ENCODE results near the gene HEATR3.

HEATR3 gene

DNA sequence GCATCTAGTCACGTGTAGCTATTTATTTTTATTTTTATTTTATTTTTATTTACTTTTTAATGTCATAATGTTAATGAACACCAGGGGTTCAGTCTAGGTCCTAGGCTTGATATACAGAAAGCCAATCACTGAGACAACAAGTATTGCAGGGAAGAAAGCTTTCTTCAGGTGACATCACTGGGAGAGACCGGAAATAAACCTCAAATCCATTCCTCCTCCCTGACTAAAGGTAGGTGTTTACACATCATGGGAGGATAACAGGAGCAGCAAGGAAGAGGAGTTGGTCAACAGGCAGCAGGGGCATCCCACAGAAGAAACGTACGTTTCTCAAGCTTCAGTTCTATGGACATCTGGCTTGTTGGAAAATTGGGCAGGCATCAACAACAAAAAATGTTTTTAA, 9.5 kb upstream of the HEATR3 start:
- no peak for DNase-seq (ENCODE audit: extremely low read depth, low read depth)
- TF ChIP-seq, protein P1, sequence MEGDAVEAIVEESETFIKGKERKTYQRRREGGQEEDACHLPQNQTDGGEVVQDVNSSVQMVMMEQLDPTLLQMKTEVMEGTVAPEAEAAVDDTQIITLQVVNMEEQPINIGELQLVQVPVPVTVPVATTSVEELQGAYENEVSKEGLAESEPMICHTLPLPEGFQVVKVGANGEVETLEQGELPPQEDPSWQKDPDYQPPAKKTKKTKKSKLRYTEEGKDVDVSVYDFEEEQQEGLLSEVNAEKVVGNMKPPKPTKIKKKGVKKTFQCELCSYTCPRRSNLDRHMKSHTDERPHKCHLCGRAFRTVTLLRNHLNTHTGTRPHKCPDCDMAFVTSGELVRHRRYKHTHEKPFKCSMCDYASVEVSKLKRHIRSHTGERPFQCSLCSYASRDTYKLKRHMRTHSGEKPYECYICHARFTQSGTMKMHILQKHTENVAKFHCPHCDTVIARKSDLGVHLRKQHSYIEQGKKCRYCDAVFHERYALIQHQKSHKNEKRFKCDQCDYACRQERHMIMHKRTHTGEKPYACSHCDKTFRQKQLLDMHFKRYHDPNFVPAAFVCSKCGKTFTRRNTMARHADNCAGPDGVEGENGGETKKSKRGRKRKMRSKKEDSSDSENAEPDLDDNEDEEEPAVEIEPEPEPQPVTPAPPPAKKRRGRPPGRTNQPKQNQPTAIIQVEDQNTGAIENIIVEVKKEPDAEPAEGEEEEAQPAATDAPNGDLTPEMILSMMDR (IDR thresholded peaks at IDR 0.05; ENCODE audit: low read depth, low read length), result no peak

DNA sequence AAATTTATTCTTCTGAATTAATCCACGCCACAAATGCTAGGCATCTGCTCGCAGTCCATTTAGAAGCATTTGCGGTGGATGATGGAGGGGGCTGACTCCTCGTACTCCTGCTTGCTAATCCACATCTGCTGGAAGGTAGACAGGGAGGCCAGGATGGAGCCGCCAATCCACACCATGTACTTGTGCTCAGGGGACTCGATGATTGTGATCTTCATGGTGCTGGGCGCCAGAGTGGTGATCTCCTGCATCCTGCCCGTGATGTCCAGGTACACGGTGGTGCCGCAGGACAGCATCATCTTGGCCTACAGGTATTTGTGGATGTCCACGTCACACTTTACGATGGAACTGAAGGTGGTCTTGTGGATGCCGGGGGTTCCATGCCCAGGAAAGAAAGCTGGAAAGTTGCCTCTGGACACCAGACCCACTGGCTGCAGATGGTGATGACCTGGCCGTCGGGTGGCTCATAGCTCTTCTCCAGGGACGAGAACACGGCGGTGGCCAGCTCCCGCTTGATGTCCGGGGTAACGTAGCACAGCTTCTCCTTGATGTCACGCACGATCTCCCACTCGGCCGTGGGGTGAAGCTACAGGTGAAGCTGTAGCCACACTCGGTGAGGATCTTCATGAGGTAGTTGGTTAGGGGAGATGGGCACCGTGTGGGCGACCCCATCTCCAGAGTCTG, 7.5 kb upstream of the HEATR3 start:
- TF ChIP-seq, protein P1 (IDR thresholded peaks at IDR 0.05; ENCODE audit: low read depth, low read length), result no peak
- DNase-seq (ENCODE audit: extremely low read depth, low read depth), result no peak

DNA sequence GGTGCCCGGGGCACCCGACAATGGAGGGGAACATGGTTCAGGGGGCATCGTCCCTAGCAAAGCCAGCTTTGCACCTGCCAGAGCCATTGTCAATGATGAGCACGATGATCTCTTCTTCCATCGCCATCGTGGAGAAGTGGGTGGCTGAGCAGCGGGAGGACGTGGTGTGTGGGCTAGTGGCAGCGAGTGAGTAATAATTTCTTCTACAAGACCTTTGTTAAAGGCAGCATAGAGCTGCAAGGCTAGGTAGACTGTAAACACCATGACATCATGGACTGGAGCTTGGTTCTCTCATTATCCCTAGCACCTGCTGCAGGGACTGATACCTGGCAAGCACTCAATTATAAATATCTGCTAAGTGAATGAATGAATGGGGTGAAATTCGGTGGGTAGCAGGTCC, 6.7 kb upstream of the HEATR3 start:
- TF ChIP-seq, protein P1 (IDR thresholded peaks at IDR 0.05; ENCODE audit: low read depth, low read length), result no peak

DNA sequence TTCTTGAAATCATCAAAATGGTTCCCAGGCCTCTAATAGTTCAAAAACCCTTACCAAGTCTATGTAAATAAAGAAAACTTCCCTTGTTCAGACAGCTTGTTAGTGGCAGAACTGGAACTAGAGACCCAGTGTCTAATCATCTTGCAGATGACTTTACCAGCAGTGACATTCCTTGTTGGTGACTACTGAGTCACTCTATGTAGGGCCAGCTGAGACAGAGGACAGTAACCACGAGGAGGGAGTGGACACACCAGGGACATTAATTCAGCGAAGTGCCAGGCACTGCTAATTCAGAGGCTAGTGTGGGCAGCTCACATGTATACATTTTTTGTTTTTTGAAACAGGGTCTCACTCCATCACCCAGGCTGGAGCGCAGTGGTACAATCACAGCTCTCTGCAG, 6.1 kb upstream of the HEATR3 start:
- TF ChIP-seq, protein P1 (IDR thresholded peaks at IDR 0.05; ENCODE audit: low read depth, low read length), result no peak
- no peak for DNase-seq (ENCODE audit: extremely low read depth, low read depth)

More for the DNA sequence above, 6.7 kb upstream of the HEATR3 start:
- DNase-seq (ENCODE audit: extremely low read depth, low read depth), result no peak

DNA sequence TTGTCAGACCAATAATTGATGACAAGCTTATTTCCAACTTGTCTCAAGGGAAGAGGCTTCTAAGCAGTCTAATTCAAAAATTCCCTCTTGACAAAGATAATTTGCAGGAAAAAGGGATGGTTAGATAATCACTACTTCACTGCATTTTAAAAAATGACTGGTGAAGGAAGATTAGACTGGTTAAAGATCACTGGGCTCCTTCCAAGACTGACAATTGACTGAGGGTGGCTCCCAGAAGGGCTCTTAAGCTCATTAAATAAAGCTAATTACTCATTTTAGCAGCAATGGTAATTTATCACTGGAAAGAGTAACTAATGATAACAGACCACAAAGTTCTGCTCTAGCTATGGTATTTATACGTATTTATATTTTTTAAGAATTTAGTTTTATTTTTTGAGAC, 4.4 kb upstream of the HEATR3 start:
- DNase-seq (ENCODE audit: extremely low read depth, low read depth), result no peak

DNA sequence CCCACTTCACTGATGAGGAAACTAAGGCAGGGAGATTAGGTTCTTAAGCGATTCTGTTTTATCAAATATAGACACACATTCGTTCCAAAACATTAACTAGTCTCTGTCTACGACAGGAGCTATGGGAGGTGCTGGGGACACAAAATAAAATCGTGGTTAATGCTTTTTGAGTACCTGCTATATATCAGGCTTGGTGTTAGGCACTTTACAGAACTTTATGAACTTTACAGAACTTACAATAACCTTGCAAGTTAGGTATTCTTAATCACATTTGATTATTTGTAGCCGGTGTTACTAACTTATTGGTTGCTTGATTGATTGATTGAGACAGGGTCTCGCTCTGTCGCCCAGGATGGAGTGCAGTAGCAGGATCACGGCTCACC, 538 bp upstream of the HEATR3 start:
- DNase-seq (ENCODE audit: extremely low read depth, low read depth), result no peak
- TF ChIP-seq, protein P1 (IDR thresholded peaks at IDR 0.05; ENCODE audit: low read depth, low read length), result no peak

More for the DNA sequence above, 4.4 kb upstream of the HEATR3 start:
- TF ChIP-seq, protein P1 (IDR thresholded peaks at IDR 0.05; ENCODE audit: low read depth, low read length), result no peak

DNA sequence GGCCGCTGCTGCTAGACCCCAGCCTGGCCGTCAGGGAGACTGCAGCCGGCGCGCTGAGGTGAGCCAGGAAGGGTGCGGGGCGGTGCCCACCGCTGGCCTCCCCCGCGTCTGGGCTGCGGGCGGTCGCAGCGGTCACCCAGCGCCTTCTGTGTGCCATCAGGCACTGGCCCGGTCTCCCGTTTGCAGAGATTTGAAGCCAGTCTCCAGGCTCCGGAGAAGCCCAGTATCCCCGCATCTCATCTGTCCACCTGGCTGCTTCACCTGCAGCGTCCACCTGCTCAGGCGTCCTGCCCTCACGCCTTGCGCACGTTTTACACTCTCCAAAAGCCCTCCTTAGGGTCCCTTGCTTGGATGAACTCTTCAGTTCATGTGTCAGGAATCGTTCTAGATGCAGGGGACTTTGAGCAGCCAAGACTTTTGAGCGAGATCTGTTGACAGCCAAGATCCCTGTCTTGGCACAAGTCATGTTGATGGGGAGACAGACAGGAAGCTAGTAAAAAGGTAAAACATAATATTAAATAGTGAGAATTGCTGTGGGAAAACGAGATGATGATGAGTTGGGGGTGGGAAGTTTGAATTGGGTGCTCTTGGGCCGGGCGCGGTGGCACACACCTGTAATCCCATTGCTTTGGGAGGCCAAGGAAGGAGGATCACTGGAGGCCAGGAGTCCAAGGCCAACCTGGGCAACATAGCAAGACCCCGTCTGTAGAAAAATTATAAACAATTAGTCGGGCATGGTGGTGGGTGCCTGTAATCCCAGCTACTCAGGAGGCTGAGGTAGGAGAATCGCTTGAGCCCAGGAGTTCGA, 916 bp downstream of the HEATR3 start:
- no peak for DNase-seq (ENCODE audit: extremely low read depth, low read depth)

More for the DNA sequence above, 916 bp downstream of the HEATR3 start:
- TF ChIP-seq, protein P1 (IDR thresholded peaks at IDR 0.05; ENCODE audit: low read depth, low read length), result no peak

Data from AG09319 (cell line).